ENCODE measurements around the gene ERN1.

- TF ChIP-seq GATA3 (IDR thresholded peaks at IDR 0.05; ENCODE audit: low read depth, low read length) (no peak), GATA2 (IDR thresholded peaks at IDR 0.05; ENCODE audit: low read depth, low read length) (no peak)
Observed at GRCh38 chr17:63993368-63993985, 136.5 kb downstream of the ERN1 start.

All from SH-SY5Y (cell line).